Transverse colon (tissue), 4 donors: ENCODE measurements around the gene RASSF1. TPM values are rescaled to one million over a fixed set of nuclear protein-coding genes. Genes with fewer than 3 reads are reported as not detected.

Experiments used
- DNase-seq: peaks from one replicate; pipeline ENCODE4 v3.0.0-alpha.2; 2019
- H3K27ac ChIP-seq, 4 donors: fragments of 200-600 bp; sonication (generic); 2 replicates each; pipeline ENCODE4 v1.5.1; 2016 to 2018; ENCODE audit warnings: inconsistent platforms in 4 of 4
- H3K27me3 ChIP-seq: fragments of 200-600 bp; sonication (generic); 2 replicates; pipeline ENCODE4 v1.5.1; 2017; ENCODE audit warnings: inconsistent platforms
- H3K36me3 ChIP-seq, 4 donors: fragments of 200-600 bp; sonication (generic); 2 replicates each; pipeline ENCODE4 v1.5.1; 2017 to 2019; ENCODE audit warnings: inconsistent platforms in 4 of 4
- H3K4me1 ChIP-seq, 4 donors: fragments of 200-600 bp; sonication (generic); 2 replicates each; pipeline ENCODE4 v1.5.1; 2017 to 2020; ENCODE audit warnings: inconsistent platforms in 4 of 4
- H3K4me3 ChIP-seq, 4 donors: fragments of 200-600 bp; sonication (generic); 1 replicate in 1 of 4; 2 replicates in 3 of 4; pipeline versions ENCODE4 v1.5.1 to v1.6.1; 2017 to 2019; ENCODE audit warnings: inconsistent platforms in 4 of 4
- H3K9me3 ChIP-seq, 2 donors: fragments of 200-600 bp; sonication (generic); 2 replicates each; pipeline ENCODE4 v1.5.1; 2017 to 2019; ENCODE audit warnings: inconsistent platforms in 2 of 2
- CTCF ChIP-seq, 5 experiments: fragments of 200-600 bp in 3 of 5; fragments of 450-650 bp in 2 of 5; sonication (generic) in 3 of 5; IDR thresholded peaks; 1 replicate in 2 of 5; 2 replicates in 3 of 5; pipeline ENCODE4 v1.5.1; 2016 to 2017; ENCODE audit warnings: antibody characterized with exemption in 5 of 5, inconsistent platforms in 3 of 5, mild to moderate bottlenecking in 2 of 5, moderate library complexity in 1 of 5
- EP300 ChIP-seq: sonication (generic); formaldehyde crosslinking; IDR thresholded peaks from one replicate; pipeline ENCODE4 v1.6.1; 2017; ENCODE audit warnings: antibody characterized with exemption, low read depth
- POLR2A ChIP-seq: fragments of 450-650 bp; IDR thresholded peaks from one replicate; pipeline ENCODE4 v1.6.1; 2016; ENCODE audit warnings: antibody characterized with exemption, mild to moderate bottlenecking, moderate library complexity
- POLR2AphosphoS5 ChIP-seq, 3 donors: sonication (generic); formaldehyde crosslinking; IDR thresholded peaks; one replicate each; pipeline ENCODE4 v1.6.1; 2016; ENCODE audit warnings: antibody characterized with exemption in 3 of 3
- WGBS, 2 donors: methylation state at CpG; one replicate each; pipeline ENCODE4 v1.1.5; 2018; ENCODE audit warnings: low coverage in 1 of 2; 5-methylcytosine and 5-hydroxymethylcytosine counted together
- in situ Hi-C, 4 donors: fragments of 200-750 bp; cut with MboI; loops; one replicate each; pipeline versions ENCODE4 v1.15.0 to v1.15.1; 2017; ENCODE audit warnings: low sequenced_read_pairs in 3 of 4, low pct_ligation_motif_present in 1 of 4, low pct_unique_long_range_greater_than_20kb in 1 of 4
- intact Hi-C: fragments of 100-400 bp; cut with DNase I; formaldehyde crosslinking; loops from one replicate; pipeline ENCODE4 v1.15.1; 2023; ENCODE audit warnings: low total_unique reads
- total RNA-seq, 4 donors: library from RNA; depleted of rRNA; stranded (reverse); fragments of >200 nt; gene quantifications; one replicate each; pipeline ENCODE4 v1.1.0, GENCODE V29; 2016

Gene RASSF1
- total RNA-seq, 4 donors from 2014 or later = 9.8 to 29.2 (median 21.7) TPM

GRCh38 chr3:50364573-50365079, 24.0 kb upstream of the RASSF1 start:
- Histone ChIP-seq H3K36me3 (no peaks in the 10 kb centered on the region), H3K4me3 (peak overlapping the region; percentile 36 to 61 (median 48)), H3K4me1 (peaks cover 6 to 17% (median 12%) of the 10 kb centered on the region in 4 donors), H3K27me3 (no peaks in the 10 kb centered on the region), H3K27ac (peak overlapping the region; percentile 73 to 79 (median 77)), H3K9me3 (no peaks in the 10 kb centered on the region)
- in situ Hi-C loops = loop anchor here in 1 of 4 donors (25.0 kb wide), 1 partner anchor 198 kb away; the partner anchor contains the start of genes C3orf18 and HEMK1
- peak; percentile 55 for DNase-seq
- TF ChIP-seq EP300 (no peak), POLR2A (no peak), POLR2AphosphoS5 (IDR thresholded peaks at IDR 0.05) (no peak), CTCF (IDR thresholded peaks at IDR 0.05) (no peak)
- intact Hi-C loops = no loop called here
- whole genome bisulfite sequencing, 2 donors = 11% methylated on average over 31 of the region's 48 CpGs; no CpG with 5 or more reads in 1 of the 2 donors

- no peak for TF ChIP-seq EP300
- TF ChIP-seq POLR2AphosphoS5 (IDR thresholded peaks at IDR 0.05) = no peak
- no peak for TF ChIP-seq POLR2A
- no peak for TF ChIP-seq CTCF (IDR thresholded peaks at IDR 0.05)
- Histone ChIP-seq H3K27ac (peak overlapping the region in 1 of 4 donors; percentile 91), H3K4me3 (peak overlapping the region in 1 of 4 donors; percentile 12), H3K4me1 (peaks cover 35 to 43% (median 41%) of the 10 kb centered on the region in 4 donors), H3K9me3 (no peaks in the 10 kb centered on the region), H3K27me3 (no peaks in the 10 kb centered on the region), H3K36me3 (peaks cover 0 to 7% (median 3%) of the 10 kb centered on the region in 4 donors)
- intact Hi-C loops (no loop called here), in situ Hi-C loops (loop anchor here in 1 of 4 donors (25.0 kb wide), 1 partner anchor 203 kb away; the partner anchor contains the start of genes C3orf18 and HEMK1)
- 16% methylated on average over 8 of the region's 8 CpGs; no CpG with 5 or more reads in 1 of the 2 donors for WGBS, 2 donors
- DNase-seq = no peak
Measured at GRCh38 chr3:50359760-50360110, 19.1 kb upstream of the RASSF1 start.

- H3K9me3 ChIP-seq = no peaks in the 10 kb centered on the region
- in situ Hi-C loops = loop anchor here in 1 of 4 donors (25.0 kb wide), 1 partner anchor 203 kb away; the partner anchor contains the start of genes C3orf18 and HEMK1
- WGBS, 2 donors = 0 to 4% methylated on average over 2 to 46 of the region's 64 CpGs
- peak within 1 kb of the TSS; percentile 75 to 91 (median 87) for H3K4me3 ChIP-seq
- H3K27me3 ChIP-seq = no peaks in the 10 kb centered on the region
- peak; percentile 97 for DNase-seq
- H3K27ac ChIP-seq = peak within 1 kb of the TSS; percentile 90 to 96 (median 90)
- intact Hi-C loops = no loop called here
- peaks cover 0 to 13% (median 6%) of the 10 kb centered on the region in 4 donors for H3K36me3 ChIP-seq
- peaks cover 29 to 37% (median 36%) of the 10 kb centered on the region in 4 donors for H3K4me1 ChIP-seq
- TF ChIP-seq POLR2A = peak; percentile 82
- TF ChIP-seq POLR2AphosphoS5 (IDR thresholded peaks at IDR 0.05) = peak; percentile 74 to 89 (median 89)
- TF ChIP-seq EP300 = no peak
- TF ChIP-seq CTCF (IDR thresholded peaks at IDR 0.05) = no peak
Measured at GRCh38 chr3:50358911-50359759, 18.5 kb upstream of the RASSF1 start, which contains the start of gene TMEM115. TSS of gene TMEM115 (minus strand) at chr3:50359521. CDS start at chr3:50359063, 458 bp downstream.

GRCh38 chr3:50358355-50358910, 17.8 kb upstream of the RASSF1 start:
- in situ Hi-C loops = loop anchor here in 1 of 4 donors (25.0 kb wide), 1 partner anchor 204 kb away; the partner anchor contains the start of genes C3orf18 and HEMK1
- no peak for TF ChIP-seq POLR2AphosphoS5 (IDR thresholded peaks at IDR 0.05)
- TF ChIP-seq POLR2A = no peak
- TF ChIP-seq EP300 = no peak
- no peak for TF ChIP-seq CTCF (IDR thresholded peaks at IDR 0.05)

More at GRCh38 chr3:50358355-50358910, 17.8 kb upstream of the RASSF1 start:
- Histone ChIP-seq H3K9me3 (no peaks in the 10 kb centered on the region), H3K36me3 (peaks cover 0 to 15% (median 6%) of the 10 kb centered on the region in 4 donors), H3K4me3 (peak overlapping the region; percentile 75 to 91 (median 87)), H3K27ac (peak overlapping the region; percentile 90 to 96 (median 90)), H3K27me3 (no peaks in the 10 kb centered on the region), H3K4me1 (peaks cover 29 to 37% (median 36%) of the 10 kb centered on the region in 4 donors)
- 44% methylated on average over 23 of the region's 24 CpGs; no CpG with 5 or more reads in 1 of the 2 donors for WGBS, 2 donors
- intact Hi-C loops = no loop called here
- DNase-seq = no peak
